Neural cell (in vitro differentiated cells): ENCODE data around the gene TAS1R2.

Experiments
- EP300 ChIP-seq: fragments of 450-650 bp; conservative IDR thresholded peaks from 2 replicates; pipeline ENCODE4 v1.6.1; 2014; ENCODE audit warnings: antibody characterized with exemption, mild to moderate bottlenecking, moderate library complexity; ENCODE audit not compliant: poor library complexity, severe bottlenecking
- EZH2 ChIP-seq: fragments of 200-600, 300-800 bp; shearing (Covaris generic), sonication (generic); IDR thresholded peaks from 2 replicates; pipeline ENCODE4 v1.6.1; 2014; ENCODE audit warnings: antibody characterized with exemption, low read length, borderline replicate concordance, mild to moderate bottlenecking; ENCODE audit not compliant: insufficient read depth, poor library complexity, severe bottlenecking
- MXI1 ChIP-seq: fragments of 450-650 bp; conservative IDR thresholded peaks from 2 replicates; pipeline ENCODE4 v1.6.1; 2014; ENCODE audit warnings: antibody characterized with exemption, mild to moderate bottlenecking; ENCODE audit not compliant: poor library complexity, severe bottlenecking
- POLR2AphosphoS5 ChIP-seq: IDR thresholded peaks from 2 replicates; pipeline ENCODE4 v1.6.1; 2012
- RAD21 ChIP-seq: fragments of 450-650 bp; conservative IDR thresholded peaks from 2 replicates; pipeline ENCODE4 v1.6.1; 2014; ENCODE audit warnings: antibody characterized with exemption, mild to moderate bottlenecking, moderate library complexity
- SMC3 ChIP-seq: fragments of 450-650 bp; conservative IDR thresholded peaks from 2 replicates; pipeline ENCODE4 v1.6.1; 2014; ENCODE audit warnings: antibody characterized with exemption, mild to moderate bottlenecking, moderate library complexity; ENCODE audit not compliant: poor library complexity
- TAF1 ChIP-seq: IDR thresholded peaks from 2 replicates; pipeline ENCODE4 v1.6.1; 2012; ENCODE audit warnings: low read depth
- TF ChIP-seq, protein P1 (sequence below): fragments of 450-650 bp; IDR thresholded peaks from 2 replicates; pipeline ENCODE4 v1.5.1; 2014; ENCODE audit warnings: antibody characterized with exemption, mild to moderate bottlenecking, moderate library complexity; ENCODE audit not compliant: poor library complexity, severe bottlenecking
- TF ChIP-seq, protein P2 (sequence below): IDR thresholded peaks from 2 replicates; pipeline ENCODE4 v1.6.1; 2012; ENCODE audit warnings: borderline replicate concordance

DNA sequence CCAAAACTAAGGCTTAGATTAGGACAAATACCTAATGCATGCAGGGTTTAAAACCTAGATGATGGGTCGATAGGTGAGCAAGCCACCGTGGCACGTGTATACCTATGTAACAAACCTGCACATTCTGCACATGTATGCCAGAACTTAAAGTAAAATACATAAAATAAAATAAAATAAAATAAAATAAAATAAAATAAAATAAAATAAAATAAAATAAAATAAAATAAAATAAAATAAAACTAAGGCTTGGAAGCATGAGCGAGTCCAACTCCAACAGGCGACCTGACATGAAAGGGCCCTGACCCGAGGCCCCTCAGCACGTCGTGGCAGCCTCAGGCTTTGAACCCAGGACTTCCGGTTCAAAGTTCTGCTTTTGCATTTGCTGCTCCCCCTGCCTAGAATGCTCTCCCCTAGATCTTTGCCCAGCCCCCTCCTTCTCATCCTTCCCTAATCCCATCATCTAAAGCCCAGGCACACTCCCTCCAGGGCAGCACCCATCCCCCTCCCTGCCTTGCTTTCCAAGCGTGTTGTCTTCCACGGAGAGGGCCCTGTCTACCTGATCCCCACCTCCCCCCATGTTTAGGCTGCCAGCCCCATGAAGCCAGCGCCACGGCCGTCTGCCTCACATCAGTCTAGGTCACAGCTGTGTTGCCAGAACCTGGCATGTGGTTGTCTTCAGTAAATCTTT lies 64.3 kb downstream of the TAS1R2 start:
- no peak for TF ChIP-seq POLR2AphosphoS5
- TF ChIP-seq, protein P1, sequence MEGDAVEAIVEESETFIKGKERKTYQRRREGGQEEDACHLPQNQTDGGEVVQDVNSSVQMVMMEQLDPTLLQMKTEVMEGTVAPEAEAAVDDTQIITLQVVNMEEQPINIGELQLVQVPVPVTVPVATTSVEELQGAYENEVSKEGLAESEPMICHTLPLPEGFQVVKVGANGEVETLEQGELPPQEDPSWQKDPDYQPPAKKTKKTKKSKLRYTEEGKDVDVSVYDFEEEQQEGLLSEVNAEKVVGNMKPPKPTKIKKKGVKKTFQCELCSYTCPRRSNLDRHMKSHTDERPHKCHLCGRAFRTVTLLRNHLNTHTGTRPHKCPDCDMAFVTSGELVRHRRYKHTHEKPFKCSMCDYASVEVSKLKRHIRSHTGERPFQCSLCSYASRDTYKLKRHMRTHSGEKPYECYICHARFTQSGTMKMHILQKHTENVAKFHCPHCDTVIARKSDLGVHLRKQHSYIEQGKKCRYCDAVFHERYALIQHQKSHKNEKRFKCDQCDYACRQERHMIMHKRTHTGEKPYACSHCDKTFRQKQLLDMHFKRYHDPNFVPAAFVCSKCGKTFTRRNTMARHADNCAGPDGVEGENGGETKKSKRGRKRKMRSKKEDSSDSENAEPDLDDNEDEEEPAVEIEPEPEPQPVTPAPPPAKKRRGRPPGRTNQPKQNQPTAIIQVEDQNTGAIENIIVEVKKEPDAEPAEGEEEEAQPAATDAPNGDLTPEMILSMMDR = no peak
- TF ChIP-seq RAD21 = no peak
- TF ChIP-seq EZH2 = no peak
- no peak for TF ChIP-seq SMC3
- TF ChIP-seq EP300 = no peak
- TF ChIP-seq, protein P2, sequence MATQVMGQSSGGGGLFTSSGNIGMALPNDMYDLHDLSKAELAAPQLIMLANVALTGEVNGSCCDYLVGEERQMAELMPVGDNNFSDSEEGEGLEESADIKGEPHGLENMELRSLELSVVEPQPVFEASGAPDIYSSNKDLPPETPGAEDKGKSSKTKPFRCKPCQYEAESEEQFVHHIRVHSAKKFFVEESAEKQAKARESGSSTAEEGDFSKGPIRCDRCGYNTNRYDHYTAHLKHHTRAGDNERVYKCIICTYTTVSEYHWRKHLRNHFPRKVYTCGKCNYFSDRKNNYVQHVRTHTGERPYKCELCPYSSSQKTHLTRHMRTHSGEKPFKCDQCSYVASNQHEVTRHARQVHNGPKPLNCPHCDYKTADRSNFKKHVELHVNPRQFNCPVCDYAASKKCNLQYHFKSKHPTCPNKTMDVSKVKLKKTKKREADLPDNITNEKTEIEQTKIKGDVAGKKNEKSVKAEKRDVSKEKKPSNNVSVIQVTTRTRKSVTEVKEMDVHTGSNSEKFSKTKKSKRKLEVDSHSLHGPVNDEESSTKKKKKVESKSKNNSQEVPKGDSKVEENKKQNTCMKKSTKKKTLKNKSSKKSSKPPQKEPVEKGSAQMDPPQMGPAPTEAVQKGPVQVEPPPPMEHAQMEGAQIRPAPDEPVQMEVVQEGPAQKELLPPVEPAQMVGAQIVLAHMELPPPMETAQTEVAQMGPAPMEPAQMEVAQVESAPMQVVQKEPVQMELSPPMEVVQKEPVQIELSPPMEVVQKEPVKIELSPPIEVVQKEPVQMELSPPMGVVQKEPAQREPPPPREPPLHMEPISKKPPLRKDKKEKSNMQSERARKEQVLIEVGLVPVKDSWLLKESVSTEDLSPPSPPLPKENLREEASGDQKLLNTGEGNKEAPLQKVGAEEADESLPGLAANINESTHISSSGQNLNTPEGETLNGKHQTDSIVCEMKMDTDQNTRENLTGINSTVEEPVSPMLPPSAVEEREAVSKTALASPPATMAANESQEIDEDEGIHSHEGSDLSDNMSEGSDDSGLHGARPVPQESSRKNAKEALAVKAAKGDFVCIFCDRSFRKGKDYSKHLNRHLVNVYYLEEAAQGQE = no peak
- TF ChIP-seq TAF1 = no peak
- no peak for TF ChIP-seq MXI1
